C4-2B (cell line): ENCODE results near the gene PTPN1.

Experiments used
- H3K27ac ChIP-seq: fragments of 450-650 bp; 2 replicates; pipeline ENCODE4 v1.5.1; 2017
- CTCF ChIP-seq: fragments of 450-650 bp; conservative IDR thresholded peaks from 2 replicates; pipeline ENCODE4 v1.5.1; 2017; ENCODE audit warnings: mild to moderate bottlenecking
- ZFX ChIP-seq: fragments of 450-650 bp; IDR thresholded peaks from 2 replicates; pipeline ENCODE4 v1.6.1; 2017

The PTPN1 gene

GRCh38 chr20:50583442-50584150 is 73.4 kb downstream of the PTPN1 start:
- TF ChIP-seq CTCF (no peak), ZFX (no peak)
- H3K27ac ChIP-seq = no peak overlapping the region

- H3K27ac ChIP-seq = no peak overlapping the region
- TF ChIP-seq CTCF = no peak
- TF ChIP-seq ZFX = no peak
Observed at GRCh38 chr20:50584687-50585086, 74.5 kb downstream of the PTPN1 start.

- TF ChIP-seq ZFX (no peak), CTCF (no peak)
- H3K27ac ChIP-seq = no peak overlapping the region
Observed at GRCh38 chr20:50585214-50585613, 75.0 kb downstream of the PTPN1 start.

- no peak overlapping the region for H3K27ac ChIP-seq
- TF ChIP-seq ZFX (no peak), CTCF (no peak)
Observed at GRCh38 chr20:50585678-50586077, 75.5 kb downstream of the PTPN1 start.

- no peak overlapping the region for H3K27ac ChIP-seq
- TF ChIP-seq ZFX (no peak), CTCF (no peak)
Observed at GRCh38 chr20:50586531-50587232, 76.5 kb downstream of the PTPN1 start.

- no peak overlapping the region for H3K27ac ChIP-seq
- TF ChIP-seq ZFX = no peak
- TF ChIP-seq CTCF = no peak
Observed at GRCh38 chr20:50587291-50587961, 77.2 kb downstream of the PTPN1 start.
